Measurements from ENCODE around the gene APC. TPM values are rescaled to one million over a fixed set of nuclear protein-coding genes. Genes with fewer than 3 reads are reported as not detected.

APC gene
- total and polyA plus RNA-seq, 2 of the 13 experiments (the other 11 are each of a cell fraction or from before 2014, with no cell fraction given) = 6.1 to 19.0 TPM

- H4K20me1 ChIP-seq (ENCODE audit: insufficient read depth, low read length) = no peaks in the 10 kb centered on the region
- H3K9ac ChIP-seq (ENCODE audit: insufficient read depth, low read depth, low read length) = no peak overlapping the region
- CTCF ChIA-PET (ENCODE audit: low intra/inter-chr PET ratio, low total read pairs) = no interaction called here
- in situ Hi-C loops (cut with HindIII; ENCODE audit: extremely low pct_ligation_motif_present, low pct_unique_long_range_greater_than_20kb) = no loop called here
- no peak for TF ChIP-seq ZNF619 (CRISPR knock-in tag; IDR thresholded peaks at IDR 0.05)
- no peak for TF ChIP-seq PLSCR1 (CRISPR knock-in tag; IDR thresholded peaks at IDR 0.05; ENCODE audit: borderline replicate concordance)
- TF ChIP-seq FOXC1 (CRISPR knock-in tag; IDR thresholded peaks at IDR 0.05; ENCODE audit: borderline replicate concordance) = no peak
- intact Hi-C loops (cut with micrococcal nuclease; ENCODE audit: unreplicated experiment) = no loop called here
- no peaks in the 10 kb centered on the region for H3K4me1 ChIP-seq (ENCODE audit: insufficient read depth, low read length)
- no TSS peak for BruUV-seq (replicated peaks)
- ATAC-seq (no peak), FAIRE-seq (no peak), DNase-seq (ENCODE audit: low spot score) (no peak)
- H3K4me2 ChIP-seq (ENCODE audit: low read depth, low read length) = no peak overlapping the region
- no peak overlapping the region for H3K4me3 ChIP-seq (replicated peaks in 1 of 3; ENCODE audit: insufficient read depth in 1 of 3, low read depth in 2 of 3, low read length in 3 of 3)
- no peaks in the 10 kb centered on the region for H3K9me3 ChIP-seq (ENCODE audit: low read length)
- 92% methylated on average over 2 of the region's 2 CpGs for WGBS (ENCODE audit: low lambda C conversion rate)
- no peak overlapping the region for H3K27ac ChIP-seq (ENCODE audit: extremely low read length, insufficient read depth, low read length)
- H2AFZ ChIP-seq (ENCODE audit: low read length) = no peak overlapping the region
- POLR2A ChIA-PET = interaction anchor here (1.4 kb wide), 1 partner anchor 16 kb away, joined by 3 read pairs; the partner anchor contains the start of gene SRP19
- H3K79me2 ChIP-seq (ENCODE audit: insufficient read depth, low read length) = no peaks in the 10 kb centered on the region
- H3K36me3 ChIP-seq (replicated peaks in 1 of 2; ENCODE audit: control insufficient read depth in 1 of 2, insufficient read depth in 2 of 2, low read length in 2 of 2) = peaks cover 3 to 33% of the 10 kb centered on the region in 2 experiments; a peak in 4 of 5 replicates
- H3K27me3 ChIP-seq (ENCODE audit: control insufficient read depth in 1 of 2, insufficient read depth in 2 of 2, low read length in 2 of 2) = no peaks in the 10 kb centered on the region; a peak in 1 of 5 replicates
These were observed 138.7 kb downstream of the APC start for GRCh38 chr5:112876362-112876761.

DNA sequence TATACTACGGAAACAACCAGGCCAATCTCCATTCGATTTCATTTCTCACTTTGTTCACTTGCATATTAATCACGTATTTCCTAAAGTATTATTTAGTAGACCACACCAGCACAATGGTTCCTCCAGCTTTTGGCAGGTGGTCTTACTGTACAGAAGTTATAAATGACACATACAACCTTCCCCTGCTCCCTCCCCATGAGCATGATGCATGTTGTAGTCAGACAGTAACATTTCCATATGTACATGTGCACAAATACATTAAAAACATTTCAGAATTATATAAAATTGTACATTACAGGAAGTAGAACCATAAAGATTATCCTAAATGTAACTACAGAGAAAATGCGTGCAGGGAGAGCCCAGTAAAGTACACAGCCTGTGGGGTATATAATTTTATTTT, 140.4 kb downstream of the APC start:
- H3K9me3 ChIP-seq (ENCODE audit: low read length) = no peaks in the 10 kb centered on the region
- WGBS (ENCODE audit: low lambda C conversion rate) = 91% methylated on average over 4 of the region's 4 CpGs
- H3K27me3 ChIP-seq (ENCODE audit: control insufficient read depth in 1 of 2, insufficient read depth in 2 of 2, low read length in 2 of 2) = no peaks in the 10 kb centered on the region; a peak in 1 of 5 replicates
- H3K4me3 ChIP-seq (replicated peaks in 1 of 3; ENCODE audit: insufficient read depth in 1 of 3, low read depth in 2 of 3, low read length in 3 of 3) = no peak overlapping the region
- in situ Hi-C loops (cut with HindIII; ENCODE audit: extremely low pct_ligation_motif_present, low pct_unique_long_range_greater_than_20kb) (no loop called here), intact Hi-C loops (cut with micrococcal nuclease; ENCODE audit: unreplicated experiment) (no loop called here)
- ATAC-seq = no peak
- H3K9ac ChIP-seq (ENCODE audit: insufficient read depth, low read depth, low read length) = no peak overlapping the region
- H2AFZ ChIP-seq (ENCODE audit: low read length) = no peak overlapping the region
- H3K4me1 ChIP-seq (ENCODE audit: insufficient read depth, low read length) = no peaks in the 10 kb centered on the region
- ChIA-PET CTCF (ENCODE audit: low intra/inter-chr PET ratio, low total read pairs) (no interaction called here), POLR2A (no interaction called here)
- FAIRE-seq = no peak
- H4K20me1 ChIP-seq (ENCODE audit: insufficient read depth, low read length) = no peaks in the 10 kb centered on the region
- no peak overlapping the region for H3K27ac ChIP-seq (ENCODE audit: extremely low read length, insufficient read depth, low read length)
- no TSS peak for BruUV-seq (replicated peaks)
- DNase-seq (ENCODE audit: low spot score) = no peak
- H3K4me2 ChIP-seq (ENCODE audit: low read depth, low read length) = no peak overlapping the region
- H3K36me3 ChIP-seq (replicated peaks in 1 of 2; ENCODE audit: control insufficient read depth in 1 of 2, insufficient read depth in 2 of 2, low read length in 2 of 2) = peaks cover 6 to 49% of the 10 kb centered on the region in 2 experiments; a peak in 4 of 5 replicates
- no peaks in the 10 kb centered on the region for H3K79me2 ChIP-seq (ENCODE audit: insufficient read depth, low read length)
- TF ChIP-seq, protein P1, sequence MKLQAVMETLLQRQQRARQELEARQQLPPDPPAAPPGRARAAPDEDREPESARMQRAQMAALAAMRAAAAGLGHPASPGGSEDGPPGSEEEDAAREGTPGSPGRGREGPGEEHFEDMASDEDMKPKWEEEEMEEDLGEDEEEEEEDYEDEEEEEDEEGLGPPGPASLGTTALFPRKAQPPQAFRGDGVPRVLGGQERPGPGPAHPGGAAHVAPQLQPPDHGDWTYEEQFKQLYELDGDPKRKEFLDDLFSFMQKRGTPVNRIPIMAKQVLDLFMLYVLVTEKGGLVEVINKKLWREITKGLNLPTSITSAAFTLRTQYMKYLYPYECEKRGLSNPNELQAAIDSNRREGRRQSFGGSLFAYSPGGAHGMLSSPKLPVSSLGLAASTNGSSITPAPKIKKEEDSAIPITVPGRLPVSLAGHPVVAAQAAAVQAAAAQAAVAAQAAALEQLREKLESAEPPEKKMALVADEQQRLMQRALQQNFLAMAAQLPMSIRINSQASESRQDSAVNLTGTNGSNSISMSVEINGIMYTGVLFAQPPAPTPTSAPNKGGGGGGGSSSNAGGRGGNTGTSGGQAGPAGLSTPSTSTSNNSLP (IDR thresholded peaks at IDR 0.05; ENCODE audit: low read depth, low read length) = no peak
- TF ChIP-seq, protein P2, sequence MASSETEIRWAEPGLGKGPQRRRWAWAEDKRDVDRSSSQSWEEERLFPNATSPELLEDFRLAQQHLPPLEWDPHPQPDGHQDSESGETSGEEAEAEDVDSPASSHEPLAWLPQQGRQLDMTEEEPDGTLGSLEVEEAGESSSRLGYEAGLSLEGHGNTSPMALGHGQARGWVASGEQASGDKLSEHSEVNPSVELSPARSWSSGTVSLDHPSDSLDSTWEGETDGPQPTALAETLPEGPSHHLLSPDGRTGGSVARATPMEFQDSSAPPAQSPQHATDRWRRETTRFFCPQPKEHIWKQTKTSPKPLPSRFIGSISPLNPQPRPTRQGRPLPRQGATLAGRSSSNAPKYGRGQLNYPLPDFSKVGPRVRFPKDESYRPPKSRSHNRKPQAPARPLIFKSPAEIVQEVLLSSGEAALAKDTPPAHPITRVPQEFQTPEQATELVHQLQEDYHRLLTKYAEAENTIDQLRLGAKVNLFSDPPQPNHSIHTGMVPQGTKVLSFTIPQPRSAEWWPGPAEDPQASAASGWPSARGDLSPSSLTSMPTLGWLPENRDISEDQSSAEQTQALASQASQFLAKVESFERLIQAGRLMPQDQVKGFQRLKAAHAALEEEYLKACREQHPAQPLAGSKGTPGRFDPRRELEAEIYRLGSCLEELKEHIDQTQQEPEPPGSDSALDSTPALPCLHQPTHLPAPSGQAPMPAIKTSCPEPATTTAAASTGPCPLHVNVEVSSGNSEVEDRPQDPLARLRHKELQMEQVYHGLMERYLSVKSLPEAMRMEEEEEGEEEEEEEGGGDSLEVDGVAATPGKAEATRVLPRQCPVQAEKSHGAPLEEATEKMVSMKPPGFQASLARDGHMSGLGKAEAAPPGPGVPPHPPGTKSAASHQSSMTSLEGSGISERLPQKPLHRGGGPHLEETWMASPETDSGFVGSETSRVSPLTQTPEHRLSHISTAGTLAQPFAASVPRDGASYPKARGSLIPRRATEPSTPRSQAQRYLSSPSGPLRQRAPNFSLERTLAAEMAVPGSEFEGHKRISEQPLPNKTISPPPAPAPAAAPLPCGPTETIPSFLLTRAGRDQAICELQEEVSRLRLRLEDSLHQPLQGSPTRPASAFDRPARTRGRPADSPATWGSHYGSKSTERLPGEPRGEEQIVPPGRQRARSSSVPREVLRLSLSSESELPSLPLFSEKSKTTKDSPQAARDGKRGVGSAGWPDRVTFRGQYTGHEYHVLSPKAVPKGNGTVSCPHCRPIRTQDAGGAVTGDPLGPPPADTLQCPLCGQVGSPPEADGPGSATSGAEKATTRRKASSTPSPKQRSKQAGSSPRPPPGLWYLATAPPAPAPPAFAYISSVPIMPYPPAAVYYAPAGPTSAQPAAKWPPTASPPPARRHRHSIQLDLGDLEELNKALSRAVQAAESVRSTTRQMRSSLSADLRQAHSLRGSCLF (CRISPR knock-in tag; IDR thresholded peaks at IDR 0.05; ENCODE audit: borderline replicate concordance) = no peak
- TF ChIP-seq ZNF230 (CRISPR knock-in tag; IDR thresholded peaks at IDR 0.05) (no peak), HOMEZ (CRISPR knock-in tag; IDR thresholded peaks at IDR 0.05; ENCODE audit: low read depth) (no peak), ZNF629 (CRISPR knock-in tag; conservative IDR thresholded peaks at IDR 0.05) (no peak), CBX5 (CRISPR knock-in tag; IDR thresholded peaks at IDR 0.05; ENCODE audit: borderline replicate concordance) (no peak)
